Left lung (tissue), 10 donors: ENCODE data around the gene PGAM2. TPM values are rescaled to one million over a fixed set of nuclear protein-coding genes. Genes with fewer than 3 reads are reported as not detected.
A peak's percentile ranks its signal among the peaks of the same experiment; 100 is the strongest.

Experiments
- ATAC-seq: fragments of 200-7000 bp; cut with Tn5 transposase; one replicate; pipeline ENCODE4 v1.9.1; 2020; ENCODE audit warnings: moderate library complexity
- DNase-seq, 4 donors: peaks; one replicate each; pipeline ENCODE4 v3.0.0-alpha.2; 2013 to 2020
- H3K27ac ChIP-seq, 2 donors: fragments of 200-600 bp; sonication (generic) in 1 of 2; one replicate each; pipeline versions ENCODE4 v1.5.0 to v1.8.0; 2020 to 2021
- H3K27me3 ChIP-seq, 2 donors: fragments of 200-600 bp; sonication (generic) in 1 of 2; one replicate each; pipeline versions ENCODE4 v1.5.0 to v1.8.0; 2020 to 2021
- H3K36me3 ChIP-seq, 2 donors: fragments of 200-600 bp; sonication (generic) in 1 of 2; one replicate each; pipeline versions ENCODE4 v1.5.0 to v1.8.0; 2020 to 2021
- H3K4me1 ChIP-seq, 2 donors: fragments of 200-600 bp; one replicate each; pipeline ENCODE4 v1.8.0; 2021
- H3K4me3 ChIP-seq, 2 donors: fragments of 200-600 bp; sonication (generic) in 1 of 2; one replicate each; pipeline versions ENCODE4 v1.5.0 to v1.8.0; 2020 to 2021; ENCODE audit warnings: mild to moderate bottlenecking in 1 of 2
- H3K9me3 ChIP-seq, 2 donors: fragments of 200-600 bp; sonication (generic) in 1 of 2; one replicate each; pipeline versions ENCODE4 v1.5.0 to v1.8.0; 2020 to 2021
- CTCF ChIP-seq, 2 donors: fragments of 200-600 bp; sonication (generic) in 1 of 2; IDR thresholded peaks; one replicate each; pipeline versions ENCODE4 v1.5.0 to v1.8.0; 2021; ENCODE audit warnings: antibody characterized with exemption in 2 of 2
- intact Hi-C, 2 donors: fragments of 100-400 bp; cut with DNase I; formaldehyde crosslinking; loops; one replicate each; pipeline versions ENCODE4 v1.11.2 to v1.14.2; 2022
- polyA plus RNA-seq, 6 donors: library from polyadenylated mRNA; unstranded; fragments of 120-200 nt; gene quantifications; one replicate each; pipeline ENCODE4 v1.2.1, GENCODE V29; 2013; ENCODE audit not compliant: insufficient read length in 6 of 6
- total RNA-seq, 2 donors: library from RNA; stranded (reverse); fragmentation: NEBNext Ultra II Directional; extraction: Animal tissue kit (Norgen Biotek cat#: 25700); gene quantifications; one replicate each; pipeline ENCODE4 v1.2.1, GENCODE V29; 2021
- donor health status: DM: no; HTN: yes; CAD: no.
- donor health status: DM: no; HTN: no; CAD: no.

PGAM2 gene
- total and polyA plus RNA-seq, 8 donors: 0.24 to 0.79 (median 0.52) TPM; not detected in 2

GRCh38 chr7:44046321-44047061 lies 18.9 kb downstream of the PGAM2 start:
- Histone ChIP-seq H3K27ac (peak overlapping the region in 1 of 2 donors; percentile 98), H3K4me1 (peaks cover 17 to 66% of the 10 kb centered on the region in 2 donors)
- intact Hi-C loops: no loop called here

DNA sequence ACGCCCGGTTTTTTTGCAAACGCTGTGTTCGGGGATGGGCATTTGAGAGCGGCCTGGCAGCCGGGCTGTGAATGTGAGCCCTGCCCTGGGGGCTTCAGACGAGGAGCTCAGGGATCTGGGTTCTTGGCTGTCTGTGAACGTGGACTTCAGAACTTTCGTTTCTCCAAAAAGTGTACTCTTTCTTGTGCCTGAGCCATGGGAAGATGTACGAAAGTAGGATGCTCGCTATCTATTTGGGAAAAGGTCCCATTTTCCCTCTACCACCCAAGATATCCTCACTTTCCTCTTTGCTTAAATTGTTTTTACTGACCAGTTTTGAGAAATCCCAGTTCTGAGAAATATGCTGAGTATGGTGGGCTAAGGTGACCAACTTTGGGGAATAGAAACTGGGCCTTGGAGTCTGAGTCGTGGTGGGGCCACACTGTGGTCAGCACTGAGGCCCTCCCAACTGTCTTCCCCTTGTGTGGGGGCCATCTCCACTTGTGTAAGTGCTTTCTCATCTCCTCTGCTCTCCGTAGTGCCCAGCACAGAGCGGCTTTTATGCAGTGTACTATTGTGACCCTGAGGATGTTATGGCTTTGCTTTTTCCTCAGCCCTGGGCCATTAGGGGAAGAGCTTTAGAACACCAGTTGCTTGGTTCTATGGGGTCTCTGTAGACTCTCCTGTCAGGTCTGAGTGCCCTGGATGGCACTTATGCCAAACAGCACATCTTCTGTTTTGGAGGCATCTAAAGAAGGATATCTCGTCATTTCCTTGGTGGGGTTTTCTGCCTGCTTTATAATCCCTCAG lies 19.9 kb downstream of the PGAM2 start:
- intact Hi-C loops: no loop called here
- ATAC-seq (no peak), DNase-seq (no peak)
- no peak for TF ChIP-seq CTCF (IDR thresholded peaks at IDR 0.05)
- Histone ChIP-seq H3K9me3 (no peaks in the 10 kb centered on the region), H3K4me3 (peak overlapping the region; percentile 90 to 100), H3K36me3 (peaks cover 0 to 24% of the 10 kb centered on the region in 2 donors), H3K27me3 (no peaks in the 10 kb centered on the region), H3K27ac (peak overlapping the region; percentile 92 to 98), H3K4me1 (peaks cover 17 to 67% of the 10 kb centered on the region in 2 donors)

More at GRCh38 chr7:44046321-44047061, 18.9 kb downstream of the PGAM2 start:
- Histone ChIP-seq H3K36me3 (peaks cover 0 to 34% of the 10 kb centered on the region in 2 donors), H3K27me3 (no peaks in the 10 kb centered on the region), H3K9me3 (no peaks in the 10 kb centered on the region), H3K4me3 (peak overlapping the region in 1 of 2 donors; percentile 90)
- DNase-seq: peak in 1 of 4 donors; percentile 27
- ATAC-seq: peak; percentile 3
- no peak for TF ChIP-seq CTCF (IDR thresholded peaks at IDR 0.05)

GRCh38 chr7:44044315-44045225 lies 20.8 kb downstream of the PGAM2 start, which contains the start of gene DBNL:
DBNL (plus strand) TSS chr7:44044702; CDS start chr7:44044738, 36 bp downstream.
- intact Hi-C loops: no loop called here
- peaks cover 17 to 63% of the 10 kb centered on the region in 2 donors for H3K4me1 ChIP-seq
- ATAC-seq (peak; percentile 92), DNase-seq (peak; percentile 84 to 100 (median 93))
- H3K27me3 ChIP-seq: no peaks in the 10 kb centered on the region
- TF ChIP-seq CTCF (IDR thresholded peaks at IDR 0.05): no peak
- H3K9me3 ChIP-seq: no peaks in the 10 kb centered on the region
- H3K36me3 ChIP-seq: peaks cover 0 to 15% of the 10 kb centered on the region in 2 donors
- peak within 1 kb of the TSS; percentile 92 to 98 for H3K27ac ChIP-seq
- H3K4me3 ChIP-seq: peak within 1 kb of the TSS; percentile 90 to 100

DNA sequence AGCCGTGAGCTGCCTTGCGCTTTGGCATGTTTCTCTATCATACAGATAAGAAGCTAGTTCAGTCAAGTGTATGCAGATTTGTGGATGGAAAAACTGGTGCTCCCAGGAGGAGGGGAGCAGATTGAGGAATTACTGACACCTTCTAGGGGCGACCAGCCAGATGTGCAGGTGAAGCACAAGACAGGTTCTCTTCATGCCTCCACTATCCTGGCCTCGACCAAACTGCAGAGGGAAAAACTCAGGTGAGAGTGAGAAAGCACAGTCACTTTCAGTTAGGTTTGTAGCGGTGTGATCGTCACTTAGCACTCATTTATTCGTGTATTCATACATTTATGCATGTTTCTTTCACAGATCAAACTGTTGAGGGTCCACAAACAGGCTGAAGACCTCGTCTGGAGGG lies 21.5 kb downstream of the PGAM2 start:
- Histone ChIP-seq H3K4me3 (peak overlapping the region; percentile 90 to 100), H3K27me3 (no peaks in the 10 kb centered on the region), H3K27ac (peak overlapping the region; percentile 92 to 98), H3K4me1 (peaks cover 17 to 57% of the 10 kb centered on the region in 2 donors), H3K36me3 (peaks cover 0 to 8% of the 10 kb centered on the region in 2 donors), H3K9me3 (no peaks in the 10 kb centered on the region)
- TF ChIP-seq CTCF (IDR thresholded peaks at IDR 0.05): no peak
- DNase-seq (no peak), ATAC-seq (no peak)
- intact Hi-C loops: no loop called here
